HFFc6 (cell line): ENCODE results near the gene GPR84. TPM values are rescaled to one million over a fixed set of nuclear protein-coding genes. Genes with fewer than 3 reads are reported as not detected.

Experiments
- DNase-seq: peaks from one replicate; pipeline ENCODE4 v3.0.0-alpha.2; 2018
- H3K27ac Mint-ChIP-seq: 2 replicates; pipeline ENCODE4 v1.8.0; 2020; ENCODE audit warnings: mild to moderate bottlenecking, mixed read lengths
- H3K27me3 Mint-ChIP-seq: 2 replicates; pipeline ENCODE4 v1.8.0; 2021; ENCODE audit warnings: mild to moderate bottlenecking, moderate library complexity, mixed read lengths; ENCODE audit not compliant: insufficient read depth
- H3K36me3 Mint-ChIP-seq: 2 replicates; pipeline ENCODE4 v1.8.0; 2021; ENCODE audit warnings: low read depth, mixed read lengths
- H3K4me1 Mint-ChIP-seq: 2 replicates; pipeline ENCODE4 v1.8.0; 2020; ENCODE audit warnings: low read depth, mixed read lengths
- H3K4me3 Mint-ChIP-seq: 2 replicates; pipeline ENCODE4 v1.8.0; 2020; ENCODE audit warnings: mild to moderate bottlenecking, moderate library complexity, mixed read lengths
- H3K9me3 Mint-ChIP-seq: 2 replicates; pipeline ENCODE4 v1.8.0; 2020; ENCODE audit warnings: mild to moderate bottlenecking, mixed read lengths
- total RNA-seq, 6 experiments: library from RNA; stranded (reverse); fragmentation: NEBNext Ultra II Directional; extraction: Animal tissue kit (Norgen Biotek cat#: 25700); gene quantifications; 2 replicates in 1 of 6; 3 replicates in 5 of 6; pipeline ENCODE4 v1.2.3, GENCODE V29; 2021
- TF ChIP-seq, protein P1 (sequence below): fragments of 200-600 bp; sonication (generic); IDR thresholded peaks from 2 replicates; pipeline ENCODE4 v1.5.0; 2021; ENCODE audit warnings: antibody characterized with exemption, mild to moderate bottlenecking

Gene GPR84
- total RNA-seq, 6 experiments from 2014 or later, result not detected

- TF ChIP-seq, protein P1, sequence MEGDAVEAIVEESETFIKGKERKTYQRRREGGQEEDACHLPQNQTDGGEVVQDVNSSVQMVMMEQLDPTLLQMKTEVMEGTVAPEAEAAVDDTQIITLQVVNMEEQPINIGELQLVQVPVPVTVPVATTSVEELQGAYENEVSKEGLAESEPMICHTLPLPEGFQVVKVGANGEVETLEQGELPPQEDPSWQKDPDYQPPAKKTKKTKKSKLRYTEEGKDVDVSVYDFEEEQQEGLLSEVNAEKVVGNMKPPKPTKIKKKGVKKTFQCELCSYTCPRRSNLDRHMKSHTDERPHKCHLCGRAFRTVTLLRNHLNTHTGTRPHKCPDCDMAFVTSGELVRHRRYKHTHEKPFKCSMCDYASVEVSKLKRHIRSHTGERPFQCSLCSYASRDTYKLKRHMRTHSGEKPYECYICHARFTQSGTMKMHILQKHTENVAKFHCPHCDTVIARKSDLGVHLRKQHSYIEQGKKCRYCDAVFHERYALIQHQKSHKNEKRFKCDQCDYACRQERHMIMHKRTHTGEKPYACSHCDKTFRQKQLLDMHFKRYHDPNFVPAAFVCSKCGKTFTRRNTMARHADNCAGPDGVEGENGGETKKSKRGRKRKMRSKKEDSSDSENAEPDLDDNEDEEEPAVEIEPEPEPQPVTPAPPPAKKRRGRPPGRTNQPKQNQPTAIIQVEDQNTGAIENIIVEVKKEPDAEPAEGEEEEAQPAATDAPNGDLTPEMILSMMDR, result no peak
- peaks cover 23% of the 10 kb centered on the region for H3K36me3 Mint-ChIP-seq
- no peak for DNase-seq
- H3K27me3 Mint-ChIP-seq, result peaks cover 4% of the 10 kb centered on the region; the same call in 1 of the 2 replicates
- no peaks in the 10 kb centered on the region for H3K9me3 Mint-ChIP-seq
- H3K4me1 Mint-ChIP-seq, result peaks cover 35% of the 10 kb centered on the region
- no peak overlapping the region for H3K4me3 Mint-ChIP-seq
- H3K27ac Mint-ChIP-seq, result peak overlapping the region; percentile 24; the same call in 1 of the 2 replicates
Measured at GRCh38 chr12:54338698-54339296, 25.5 kb downstream of the GPR84 start.

DNA sequence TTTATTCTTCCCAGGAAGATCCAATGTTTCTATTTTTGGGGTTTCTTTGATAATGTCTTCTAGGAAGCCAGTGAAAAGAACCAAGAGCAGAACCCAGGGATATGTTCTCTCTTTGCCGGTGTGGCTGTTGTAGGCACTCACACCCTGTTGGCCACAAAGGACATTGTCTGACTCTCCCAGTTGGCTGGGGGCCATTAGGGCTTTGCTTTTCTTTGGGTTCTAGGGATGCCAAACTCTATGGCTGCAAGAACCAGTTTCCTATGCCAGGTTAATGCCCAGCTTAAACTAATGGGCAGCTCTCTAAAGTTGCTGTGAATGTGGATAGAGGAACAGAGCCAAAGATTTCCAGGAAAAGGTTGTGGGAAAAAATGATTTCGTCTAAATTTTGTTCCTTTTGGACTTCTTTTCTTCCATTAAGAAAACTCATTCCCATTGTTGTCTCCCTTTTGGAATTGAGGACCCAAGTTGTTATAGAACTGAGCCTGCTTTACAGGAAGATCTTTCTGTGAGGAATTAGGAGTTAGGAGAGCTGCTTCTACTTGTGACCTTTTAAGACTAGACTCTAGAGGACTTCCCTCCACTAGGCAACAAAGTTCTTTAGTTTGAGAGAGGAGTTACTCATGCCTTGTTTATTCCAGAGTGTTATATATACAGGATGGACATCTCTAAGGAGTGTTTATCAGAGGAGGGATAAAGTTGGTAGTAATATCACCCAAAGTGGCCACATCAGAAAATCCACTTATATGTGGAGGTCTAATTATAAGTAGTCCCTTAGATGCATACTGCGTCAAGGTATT, 26.2 kb downstream of the GPR84 start:
- Mint-ChIP-seq H3K9me3 (no peaks in the 10 kb centered on the region), H3K4me1 (peaks cover 35% of the 10 kb centered on the region), H3K27ac (peak overlapping the region; percentile 46)

GRCh38 chr12:54337280-54337842, 26.9 kb downstream of the GPR84 start:
- TF ChIP-seq, protein P1, result no peak

More for the DNA sequence above, 26.2 kb downstream of the GPR84 start:
- Mint-ChIP-seq H3K36me3 (peaks cover 18% of the 10 kb centered on the region), H3K4me3 (no peak overlapping the region), H3K27me3 (peaks cover 4% of the 10 kb centered on the region; the same call in 1 of the 2 replicates)
- no peak for DNase-seq
- TF ChIP-seq, protein P1, result no peak

GRCh38 chr12:54333420-54334034, 30.8 kb downstream of the GPR84 start:
- Mint-ChIP-seq H3K27ac (no peak overlapping the region), H3K27me3 (peaks cover 4% of the 10 kb centered on the region; the same call in 1 of the 2 replicates), H3K4me1 (peaks cover 45% of the 10 kb centered on the region), H3K4me3 (no peak overlapping the region), H3K36me3 (no peaks in the 10 kb centered on the region; the same call in 1 of the 2 replicates), H3K9me3 (no peaks in the 10 kb centered on the region)
- DNase-seq, result no peak
- TF ChIP-seq, protein P1, result no peak

More at GRCh38 chr12:54337280-54337842, 26.9 kb downstream of the GPR84 start:
- Mint-ChIP-seq H3K9me3 (no peaks in the 10 kb centered on the region), H3K4me1 (peaks cover 35% of the 10 kb centered on the region), H3K4me3 (no peak overlapping the region), H3K36me3 (peaks cover 14% of the 10 kb centered on the region), H3K27ac (no peak overlapping the region), H3K27me3 (peaks cover 4% of the 10 kb centered on the region; the same call in 1 of the 2 replicates)
- DNase-seq, result no peak

DNA sequence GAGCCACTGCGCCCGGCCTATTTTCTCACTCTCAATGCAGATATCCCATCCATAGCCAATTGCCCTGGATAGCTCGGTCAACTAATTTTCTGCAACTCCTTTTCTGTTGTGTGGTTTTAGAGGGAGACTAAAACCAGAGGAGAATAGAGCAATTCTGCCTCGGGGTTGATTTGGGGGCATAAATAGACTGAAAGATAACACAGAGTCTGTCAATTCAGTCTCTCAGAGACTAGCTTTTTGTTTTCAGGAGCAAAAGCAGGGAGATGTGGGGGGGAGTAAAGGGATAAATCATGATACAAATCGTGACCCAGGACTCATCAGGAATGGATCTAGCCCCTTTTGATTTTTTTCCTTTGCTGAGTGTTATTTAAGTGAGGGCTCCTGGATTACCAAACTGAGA, 32.8 kb downstream of the GPR84 start:
- TF ChIP-seq, protein P1, result no peak
- Mint-ChIP-seq H3K27me3 (peaks cover 4% of the 10 kb centered on the region; the same call in 1 of the 2 replicates), H3K4me1 (peaks cover 48% of the 10 kb centered on the region), H3K9me3 (no peaks in the 10 kb centered on the region), H3K36me3 (peaks cover 3% of the 10 kb centered on the region), H3K27ac (no peak overlapping the region), H3K4me3 (no peak overlapping the region)
- DNase-seq, result no peak
